ENCODE data around the gene ZNF691. TPM values are rescaled to one million over a fixed set of nuclear protein-coding genes. Genes with fewer than 3 reads are reported as not detected.
A peak's percentile ranks its signal among the peaks of the same experiment; 100 is the strongest.

Gene ZNF691
- polyA plus RNA-seq, 1 experiment = 5.6 TPM

DNA sequence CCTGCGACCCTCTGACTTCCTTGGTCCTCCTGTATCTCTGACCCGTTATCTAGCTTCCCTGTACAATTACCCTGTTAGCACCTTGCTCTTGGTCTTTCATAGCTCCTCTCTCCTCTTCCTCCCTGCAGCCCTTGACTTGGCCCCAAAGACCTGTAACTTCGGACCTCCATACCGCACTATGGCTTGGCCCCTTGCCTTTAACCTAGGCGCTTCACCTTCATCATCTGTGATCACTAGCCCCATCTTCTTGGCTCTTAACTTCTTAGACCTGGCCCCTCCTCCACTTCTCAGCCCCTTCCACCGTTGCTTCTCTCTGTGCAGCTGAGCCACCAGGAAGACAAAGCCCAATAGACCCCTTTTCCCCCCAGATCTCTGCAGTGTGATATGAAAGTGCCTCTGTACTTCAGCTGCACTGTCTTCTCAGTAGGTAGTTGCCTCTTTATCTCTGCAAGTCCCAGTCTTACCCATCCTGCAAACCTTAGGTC, 740 bp downstream of the ZNF691 start:
- TF ChIP-seq, protein P1, sequence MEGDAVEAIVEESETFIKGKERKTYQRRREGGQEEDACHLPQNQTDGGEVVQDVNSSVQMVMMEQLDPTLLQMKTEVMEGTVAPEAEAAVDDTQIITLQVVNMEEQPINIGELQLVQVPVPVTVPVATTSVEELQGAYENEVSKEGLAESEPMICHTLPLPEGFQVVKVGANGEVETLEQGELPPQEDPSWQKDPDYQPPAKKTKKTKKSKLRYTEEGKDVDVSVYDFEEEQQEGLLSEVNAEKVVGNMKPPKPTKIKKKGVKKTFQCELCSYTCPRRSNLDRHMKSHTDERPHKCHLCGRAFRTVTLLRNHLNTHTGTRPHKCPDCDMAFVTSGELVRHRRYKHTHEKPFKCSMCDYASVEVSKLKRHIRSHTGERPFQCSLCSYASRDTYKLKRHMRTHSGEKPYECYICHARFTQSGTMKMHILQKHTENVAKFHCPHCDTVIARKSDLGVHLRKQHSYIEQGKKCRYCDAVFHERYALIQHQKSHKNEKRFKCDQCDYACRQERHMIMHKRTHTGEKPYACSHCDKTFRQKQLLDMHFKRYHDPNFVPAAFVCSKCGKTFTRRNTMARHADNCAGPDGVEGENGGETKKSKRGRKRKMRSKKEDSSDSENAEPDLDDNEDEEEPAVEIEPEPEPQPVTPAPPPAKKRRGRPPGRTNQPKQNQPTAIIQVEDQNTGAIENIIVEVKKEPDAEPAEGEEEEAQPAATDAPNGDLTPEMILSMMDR (IDR thresholded peaks at IDR 0.05; ENCODE audit: insufficient read depth, low read depth, low read length) = no peak
- POLR2A ChIA-PET = interaction anchor here (1.3 kb wide), 1 partner anchor 30 kb away, joined by 3 read pairs; the partner anchor contains the start of genes ERMAP and SVBP
- Histone ChIP-seq H3K4me3 (ENCODE audit: low read depth, low read length) (peak overlapping the region; percentile 62), H3K36me3 (ENCODE audit: control insufficient read depth, insufficient read depth, low read length) (peaks cover 15% of the 10 kb centered on the region), H3K27me3 (ENCODE audit: control insufficient read depth, insufficient read depth, low read length) (no peaks in the 10 kb centered on the region)
- no peak for DNase-seq (ENCODE audit: low read depth)
- CTCF ChIA-PET = interaction anchor here (1.2 to 2.2 kb wide), 5 partner anchors 18 to 228 kb away, joined by 3 to 5 read pairs (median 4); no protein-coding TSS in a partner anchor

- Histone ChIP-seq H3K27me3 (ENCODE audit: control insufficient read depth, insufficient read depth, low read length) (no peaks in the 10 kb centered on the region), H3K4me3 (ENCODE audit: low read depth, low read length) (no peak overlapping the region), H3K36me3 (ENCODE audit: control insufficient read depth, insufficient read depth, low read length) (peaks cover 13% of the 10 kb centered on the region)
- TF ChIP-seq, protein P1 (IDR thresholded peaks at IDR 0.05; ENCODE audit: insufficient read depth, low read depth, low read length) = no peak
- CTCF ChIA-PET = interaction anchor here (1.2 to 2.2 kb wide), 2 partner anchors 70 to 227 kb away, joined by 3 to 5 read pairs; no protein-coding TSS in a partner anchor
- no peak for DNase-seq (ENCODE audit: low read depth)
- POLR2A ChIA-PET = interaction anchor here (1.3 kb wide), 1 partner anchor 31 kb away, joined by 3 read pairs; the partner anchor contains the start of genes ERMAP and SVBP
Observed at GRCh38 chr1:42847721-42848460, 1.5 kb downstream of the ZNF691 start.

DNA sequence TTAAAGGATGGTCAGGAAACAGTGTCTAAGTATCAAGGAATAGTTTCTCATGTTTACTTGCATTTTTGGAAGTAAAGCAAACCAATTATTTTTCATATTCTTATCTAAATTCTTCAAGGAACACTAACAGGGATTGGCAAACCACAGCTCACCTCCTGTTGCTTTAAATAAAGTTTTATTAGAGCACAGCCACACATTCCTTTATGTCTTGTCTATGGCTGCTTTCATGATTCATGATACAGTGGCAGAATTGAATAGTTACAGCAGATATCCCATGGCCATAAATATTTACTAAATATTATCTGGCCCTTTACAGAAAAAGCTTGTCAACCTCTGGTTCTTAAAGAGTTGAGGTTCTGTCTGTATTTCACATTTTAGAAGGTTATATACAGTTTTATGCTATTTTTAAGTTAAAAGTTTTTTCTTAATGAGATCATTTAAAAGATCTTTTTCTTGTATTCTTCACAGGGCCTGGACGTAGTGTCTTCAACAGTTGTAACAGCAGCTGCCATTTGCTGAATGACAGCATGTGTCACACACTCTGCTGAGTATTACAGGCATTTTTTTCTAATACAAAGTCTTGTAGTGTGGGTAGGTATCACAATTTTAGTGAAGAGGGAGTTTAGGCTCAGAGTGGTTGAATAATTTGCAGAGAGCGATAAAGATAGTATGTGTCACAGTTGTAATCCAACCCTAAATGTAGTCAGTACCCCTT, 2.6 kb downstream of the ZNF691 start:
- ChIA-PET POLR2A (no interaction called here), CTCF (interaction anchor here (0.9 to 1.2 kb wide), 2 partner anchors 14 to 1087 kb away, joined by 3 to 4 read pairs; no protein-coding TSS in a partner anchor)
- TF ChIP-seq, protein P1 (IDR thresholded peaks at IDR 0.05; ENCODE audit: insufficient read depth, low read depth, low read length) = no peak
- Histone ChIP-seq H3K36me3 (ENCODE audit: control insufficient read depth, insufficient read depth, low read length) (peaks cover 11% of the 10 kb centered on the region), H3K27me3 (ENCODE audit: control insufficient read depth, insufficient read depth, low read length) (no peaks in the 10 kb centered on the region), H3K4me3 (ENCODE audit: low read depth, low read length) (no peak overlapping the region)
- DNase-seq (ENCODE audit: low read depth) = no peak

DNA sequence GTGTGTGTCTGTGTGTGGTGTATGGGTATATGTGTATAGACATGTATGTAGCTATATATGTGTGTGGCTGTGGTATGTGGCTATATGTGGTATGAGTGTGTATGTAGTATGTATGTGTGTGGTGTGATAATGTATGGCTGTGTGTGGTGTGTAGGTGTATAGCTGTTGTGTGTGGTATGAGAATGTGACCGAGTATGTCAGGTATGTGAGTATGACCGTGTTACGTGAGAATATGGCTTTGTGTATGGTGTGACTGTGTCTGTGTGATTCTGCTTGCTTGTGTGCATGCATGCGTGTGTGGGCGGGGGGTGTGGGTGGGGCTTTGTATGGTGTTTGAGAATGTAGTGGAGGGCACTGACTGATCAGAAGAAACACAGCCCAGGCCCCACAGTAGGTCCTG, 3.5 kb downstream of the ZNF691 start:
- TF ChIP-seq, protein P1 (IDR thresholded peaks at IDR 0.05; ENCODE audit: insufficient read depth, low read depth, low read length) = no peak
- Histone ChIP-seq H3K27me3 (ENCODE audit: control insufficient read depth, insufficient read depth, low read length) (no peaks in the 10 kb centered on the region), H3K4me3 (ENCODE audit: low read depth, low read length) (no peak overlapping the region), H3K36me3 (ENCODE audit: control insufficient read depth, insufficient read depth, low read length) (peaks cover 11% of the 10 kb centered on the region)
- no peak for DNase-seq (ENCODE audit: low read depth)
- ChIA-PET POLR2A (no interaction called here), CTCF (interaction anchor here (1.2 kb wide), 1 partner anchor 1086 kb away, joined by 3 read pairs; no protein-coding TSS in a partner anchor)

DNA sequence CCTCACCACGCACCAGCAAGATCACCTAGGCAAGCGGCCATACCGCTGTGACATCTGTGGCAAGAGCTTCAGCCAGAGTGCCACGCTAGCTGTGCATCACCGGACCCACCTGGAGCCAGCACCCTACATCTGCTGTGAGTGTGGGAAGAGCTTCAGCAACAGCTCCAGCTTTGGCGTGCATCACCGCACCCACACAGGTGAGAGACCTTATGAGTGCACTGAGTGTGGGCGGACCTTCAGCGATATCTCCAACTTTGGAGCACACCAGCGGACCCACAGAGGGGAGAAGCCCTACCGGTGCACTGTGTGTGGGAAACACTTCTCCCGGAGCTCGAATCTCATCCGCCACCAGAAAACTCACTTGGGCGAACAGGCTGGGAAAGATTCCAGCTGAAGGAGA, 5.0 kb downstream of the ZNF691 start:
- TF ChIP-seq, protein P1 (IDR thresholded peaks at IDR 0.05; ENCODE audit: insufficient read depth, low read depth, low read length) = no peak
- no peaks in the 10 kb centered on the region for H3K27me3 ChIP-seq (ENCODE audit: control insufficient read depth, insufficient read depth, low read length)
- ChIA-PET CTCF (no interaction called here), POLR2A (no interaction called here)
- peaks cover 11% of the 10 kb centered on the region for H3K36me3 ChIP-seq (ENCODE audit: control insufficient read depth, insufficient read depth, low read length)
- no peak overlapping the region for H3K4me3 ChIP-seq (ENCODE audit: low read depth, low read length)
- DNase-seq (ENCODE audit: low read depth) = no peak

Data from BJ (cell line).